GM19035 (cell line): Measurements from ENCODE around the gene TOR1A.
A peak's percentile ranks its signal among the peaks of the same experiment; 100 is the strongest.
"Not testable (repeated sequence)": the region's sequence is repeated elsewhere in the genome, so short reads cannot be mapped to it uniquely, and the experiment has no call there.

Source experiments
- ATAC-seq: cut with Tn5 transposase; IDR thresholded peaks from one replicate; pipeline ENCODE4 v1.9.1; 2021; ENCODE audit not compliant: unreplicated experiment

Gene TOR1A

DNA sequence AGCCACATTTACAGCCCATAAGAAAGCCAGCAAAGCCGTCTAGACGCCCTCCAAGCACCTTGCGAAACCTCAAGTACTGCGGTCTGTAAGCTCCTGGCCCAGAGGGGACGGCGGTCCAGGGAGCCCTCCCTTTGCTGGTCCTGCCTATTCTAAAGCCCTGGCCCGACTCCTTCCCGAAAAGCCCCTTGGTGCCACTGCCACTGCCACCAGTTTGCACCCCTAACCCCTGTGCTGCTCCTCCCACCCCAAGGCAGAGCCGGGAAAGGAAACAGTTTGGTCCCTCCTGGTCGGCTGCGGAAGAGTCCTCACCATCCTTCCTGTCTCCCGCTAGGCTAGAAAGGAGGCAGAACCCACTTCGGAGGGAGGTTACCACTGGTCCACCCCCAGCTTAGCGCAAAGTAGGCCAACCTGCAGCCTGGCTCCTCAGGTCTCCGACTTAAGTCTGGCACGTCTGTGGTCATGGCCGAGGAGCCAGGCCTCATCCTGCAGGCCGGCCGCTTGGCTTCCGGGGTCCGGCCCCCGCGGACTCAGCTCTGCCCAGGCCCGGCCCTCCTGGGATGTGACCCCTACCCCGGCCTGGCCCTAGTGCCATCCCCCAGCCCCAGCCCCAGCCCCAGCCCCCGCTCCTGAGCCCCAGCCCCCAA is 916 bp downstream of the TOR1A start:
- ATAC-seq, result no peak

DNA sequence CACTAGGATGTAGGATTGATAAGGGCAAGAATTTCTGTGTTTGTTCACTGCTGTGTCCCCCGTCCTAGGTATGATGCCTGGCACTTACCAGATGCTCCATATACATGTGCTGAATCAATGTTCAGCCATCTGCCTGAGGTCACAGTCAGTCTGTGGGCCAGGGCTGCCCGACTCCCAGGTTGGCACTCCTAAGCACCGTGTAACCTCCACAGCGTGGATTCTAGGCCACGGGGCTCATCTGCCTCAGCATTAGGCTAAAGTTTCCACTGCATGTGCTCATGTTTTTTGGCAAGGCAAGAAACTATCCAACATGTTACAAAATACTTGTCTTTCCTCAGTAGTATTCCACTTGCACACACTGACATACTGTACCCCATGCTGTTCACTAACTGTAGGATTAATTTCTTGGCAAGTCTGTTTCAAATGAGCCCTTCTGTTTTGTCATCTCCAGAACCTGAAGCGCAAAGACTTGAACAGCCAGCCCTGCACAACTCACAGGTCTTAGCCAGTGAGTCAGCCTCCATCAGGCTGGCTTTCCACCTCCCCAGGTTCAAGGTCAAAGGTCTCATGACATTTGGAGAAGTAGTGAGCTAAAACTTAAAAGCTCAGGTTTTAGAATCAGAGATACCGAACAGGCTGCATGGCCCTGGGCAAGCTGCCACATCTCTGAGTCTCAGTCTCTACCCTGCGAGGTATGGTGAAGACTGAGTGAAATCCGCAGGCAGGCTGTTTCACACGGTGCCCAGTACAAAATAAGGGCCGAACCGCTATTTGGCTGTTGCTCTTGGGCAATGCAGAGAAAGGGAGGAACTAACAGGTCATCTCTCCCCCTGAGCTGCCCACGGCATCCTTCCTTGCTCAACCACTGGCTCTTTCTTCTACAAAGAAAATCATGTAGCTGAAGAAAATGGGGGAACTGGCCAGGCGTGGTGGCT is 7.2 kb downstream of the TOR1A start:
- no peak for ATAC-seq

DNA sequence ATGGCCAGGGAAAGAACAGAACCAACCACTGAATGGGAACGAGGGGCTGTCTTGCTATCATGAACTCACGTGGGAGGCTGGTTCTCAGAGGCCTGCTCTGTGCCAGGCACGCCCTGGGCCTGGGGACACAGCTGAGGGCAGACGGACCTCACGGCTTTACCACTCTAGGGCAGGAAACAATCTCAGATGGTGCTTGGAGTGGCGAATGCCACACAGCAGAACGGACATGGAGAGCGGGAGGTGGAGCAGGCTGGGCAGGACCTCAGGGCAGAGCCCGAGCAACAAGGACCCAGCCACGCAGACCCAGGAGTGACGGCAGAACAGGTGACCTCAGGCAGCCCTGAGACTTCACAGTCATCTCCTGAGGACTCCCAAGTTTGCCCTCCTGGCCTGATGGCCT is 8.7 kb downstream of the TOR1A start:
- ATAC-seq, result no peak

- no peak for ATAC-seq
These were observed 9.3 kb downstream of the TOR1A start for GRCh38 chr9:129814432-129815223.

DNA sequence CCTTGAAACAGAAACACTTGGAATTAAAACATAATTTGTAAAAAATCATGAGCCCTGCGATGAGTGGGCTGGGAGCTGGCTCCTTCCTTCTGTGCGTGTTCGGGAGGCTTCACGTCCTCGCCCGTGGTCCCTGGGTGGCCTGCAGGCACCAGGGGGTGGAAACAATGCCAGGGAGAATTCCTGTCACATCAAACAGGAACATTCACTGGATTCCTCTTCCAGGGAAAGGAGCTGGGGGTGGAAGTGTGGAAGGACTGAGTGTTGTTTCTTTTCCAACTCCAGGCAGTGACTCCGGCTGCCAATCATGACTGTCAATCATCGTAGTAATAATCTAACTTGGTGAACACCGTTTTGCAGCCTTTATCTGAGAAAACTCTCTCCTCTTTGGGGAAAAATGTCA is 10.3 kb downstream of the TOR1A start:
- ATAC-seq, result no peak

GRCh38 chr9:129812385-129812784 is 11.6 kb downstream of the TOR1A start:
- ATAC-seq, result no peak

GRCh38 chr9:129811967-129812363 is 12.0 kb downstream of the TOR1A start:
- ATAC-seq, result no peak

DNA sequence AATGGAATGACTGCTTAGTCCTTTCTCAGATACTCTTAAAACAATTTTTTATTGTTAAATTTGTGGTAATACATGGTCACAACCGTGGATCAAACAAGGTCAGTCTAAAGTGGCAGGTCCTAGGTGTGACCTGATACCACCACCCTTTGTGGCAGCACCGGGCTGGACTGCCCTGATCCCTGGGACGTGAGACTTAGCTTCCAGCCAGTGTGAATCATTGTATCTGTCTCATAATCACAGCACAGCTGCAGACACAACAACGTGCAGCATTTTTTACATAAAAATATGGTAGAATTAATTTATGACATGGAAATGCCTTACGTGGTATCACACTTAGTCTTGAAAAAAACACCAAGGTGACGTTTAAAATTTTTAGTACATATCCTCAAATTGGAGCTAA is 13.1 kb downstream of the TOR1A start:
- ATAC-seq, result no peak

GRCh38 chr9:129810116-129810515 is 13.8 kb downstream of the TOR1A start:
- no peak for ATAC-seq

- no peak for ATAC-seq
These were observed 14.6 kb downstream of the TOR1A start for GRCh38 chr9:129809346-129809745.

- ATAC-seq, result no peak
These were observed 17.9 kb downstream of the TOR1A start for GRCh38 chr9:129806061-129806460.

- ATAC-seq, result no peak
These were observed 20.3 kb downstream of the TOR1A start for GRCh38 chr9:129803676-129804060.

GRCh38 chr9:129802833-129803675 is 20.9 kb downstream of the TOR1A start, which contains the start of gene TOR1B:
Gene TOR1B (plus strand): TSS chr9:129803184. CDS start chr9:129803213, 29 bp downstream.
- ATAC-seq, result peak; percentile 92

DNA sequence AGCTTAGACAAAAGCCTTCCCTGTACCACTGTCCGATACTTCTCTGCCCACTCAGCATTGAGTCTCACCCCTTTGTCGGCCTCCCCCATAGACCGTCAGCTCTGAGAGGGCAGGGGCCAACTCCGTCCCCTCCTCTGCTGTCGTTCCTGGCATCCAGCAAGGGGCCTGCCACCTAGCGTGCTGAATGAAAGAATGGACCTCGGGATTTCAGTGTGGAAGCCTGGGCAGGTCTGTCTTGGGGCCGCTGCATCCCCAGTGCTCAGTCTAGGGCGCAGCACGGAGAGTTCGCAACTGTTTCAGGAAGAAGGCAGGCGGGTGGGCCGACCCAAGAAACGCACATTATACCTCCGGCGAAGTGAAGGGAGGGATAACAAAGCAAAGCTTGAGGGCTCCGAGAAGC is 22.4 kb downstream of the TOR1A start:
- no peak for ATAC-seq

GRCh38 chr9:129798973-129799372 is 25.0 kb downstream of the TOR1A start:
- no peak for ATAC-seq

DNA sequence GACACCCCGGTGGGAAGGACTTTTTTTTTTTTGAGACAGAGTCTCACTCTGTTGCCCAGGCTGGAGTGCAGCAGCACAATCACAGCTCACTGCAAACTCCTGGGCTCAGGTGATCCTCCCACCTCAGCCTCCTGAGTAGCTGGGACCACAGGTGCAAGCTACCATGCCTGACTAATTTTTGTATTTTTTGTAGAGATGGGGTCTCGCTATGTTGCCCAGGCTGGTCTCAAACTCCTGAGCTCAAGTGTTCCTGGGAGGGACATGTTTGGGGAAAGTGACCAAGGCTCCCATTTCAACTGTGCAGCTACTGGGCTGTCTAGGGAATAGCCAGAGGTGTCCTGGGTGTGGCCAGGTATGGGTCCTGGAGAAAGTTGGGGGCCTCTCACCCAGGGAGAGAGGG is 27.9 kb downstream of the TOR1A start:
- not testable (repeated sequence) for ATAC-seq

DNA sequence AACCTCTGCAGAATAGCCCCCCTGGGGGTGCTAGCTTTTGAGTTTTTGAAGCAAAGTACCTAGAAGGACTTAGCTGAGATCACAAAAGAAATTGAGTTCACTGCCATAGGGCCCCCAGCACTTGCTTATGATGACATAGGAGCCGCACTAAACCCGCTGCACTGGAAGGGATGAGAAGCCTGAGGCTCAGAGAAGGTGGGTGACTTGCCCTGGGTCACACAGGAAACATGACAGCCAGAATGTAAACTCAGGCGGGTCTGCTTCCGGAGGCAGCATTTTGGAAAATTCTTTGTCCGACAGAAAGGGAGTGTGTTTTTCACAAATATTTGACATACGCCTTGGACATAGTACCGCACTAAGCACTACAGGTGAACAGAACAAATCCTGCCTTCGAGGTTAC is 29.4 kb downstream of the TOR1A start:
- ATAC-seq, result no peak

- no peak for ATAC-seq
These were observed 37.5 kb downstream of the TOR1A start for GRCh38 chr9:129786481-129786880.

DNA sequence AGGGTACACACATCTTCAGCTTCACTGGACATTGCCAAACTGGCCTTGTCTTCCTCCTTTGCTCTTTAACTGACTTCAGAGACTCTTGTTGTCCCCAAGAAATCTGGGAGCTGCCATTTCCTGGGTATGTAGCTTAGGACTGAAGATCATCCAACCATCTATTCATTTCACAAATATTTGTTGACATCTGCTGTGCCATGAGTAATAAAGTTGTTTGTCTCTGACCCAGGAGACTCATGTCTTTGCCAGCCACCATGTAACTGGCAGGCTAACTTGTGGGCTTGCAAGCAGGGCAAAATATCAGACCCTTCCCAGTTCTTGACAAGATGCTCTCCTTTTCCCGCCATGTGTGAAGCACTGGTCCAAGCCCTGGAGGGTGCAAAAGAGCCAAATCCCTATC is 38.1 kb downstream of the TOR1A start:
- ATAC-seq, result no peak

GRCh38 chr9:129784970-129785369 is 39.0 kb downstream of the TOR1A start:
- ATAC-seq, result not testable (repeated sequence)
